GM10266 (cell line): ENCODE data around the gene OR52I1.

Experiments
- DNase-seq: peaks from one replicate; pipeline ENCODE4 v3.0.0; 2012; ENCODE audit errors: extremely low spot score
- TF ChIP-seq, protein P1 (sequence below): IDR thresholded peaks from 2 replicates; pipeline ENCODE4 v1.5.1; 2012; ENCODE audit warnings: mild to moderate bottlenecking, low read depth; ENCODE audit not compliant: control insufficient read depth, insufficient read depth; ENCODE audit errors: missing control alignments

The OR52I1 gene

DNA sequence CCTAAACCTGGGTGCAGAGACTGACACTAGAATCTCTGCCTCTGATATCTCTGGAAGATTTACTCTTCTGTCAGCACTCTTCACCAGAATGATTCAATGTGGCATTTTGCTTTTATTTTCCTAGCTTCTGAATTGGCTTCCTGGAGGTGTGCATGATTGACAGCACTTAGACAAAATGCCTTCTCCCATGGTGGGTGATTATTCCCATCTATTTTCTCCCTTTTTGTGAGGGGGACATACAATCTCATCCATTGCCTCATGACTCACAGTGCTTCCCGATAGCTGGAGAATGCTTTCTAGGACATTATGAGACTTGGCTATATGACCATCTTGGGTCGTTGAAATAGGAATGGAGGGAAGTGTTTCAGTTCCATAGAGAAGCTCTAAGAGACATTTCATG is 18.1 kb downstream of the OR52I1 start:
- TF ChIP-seq, protein P1, sequence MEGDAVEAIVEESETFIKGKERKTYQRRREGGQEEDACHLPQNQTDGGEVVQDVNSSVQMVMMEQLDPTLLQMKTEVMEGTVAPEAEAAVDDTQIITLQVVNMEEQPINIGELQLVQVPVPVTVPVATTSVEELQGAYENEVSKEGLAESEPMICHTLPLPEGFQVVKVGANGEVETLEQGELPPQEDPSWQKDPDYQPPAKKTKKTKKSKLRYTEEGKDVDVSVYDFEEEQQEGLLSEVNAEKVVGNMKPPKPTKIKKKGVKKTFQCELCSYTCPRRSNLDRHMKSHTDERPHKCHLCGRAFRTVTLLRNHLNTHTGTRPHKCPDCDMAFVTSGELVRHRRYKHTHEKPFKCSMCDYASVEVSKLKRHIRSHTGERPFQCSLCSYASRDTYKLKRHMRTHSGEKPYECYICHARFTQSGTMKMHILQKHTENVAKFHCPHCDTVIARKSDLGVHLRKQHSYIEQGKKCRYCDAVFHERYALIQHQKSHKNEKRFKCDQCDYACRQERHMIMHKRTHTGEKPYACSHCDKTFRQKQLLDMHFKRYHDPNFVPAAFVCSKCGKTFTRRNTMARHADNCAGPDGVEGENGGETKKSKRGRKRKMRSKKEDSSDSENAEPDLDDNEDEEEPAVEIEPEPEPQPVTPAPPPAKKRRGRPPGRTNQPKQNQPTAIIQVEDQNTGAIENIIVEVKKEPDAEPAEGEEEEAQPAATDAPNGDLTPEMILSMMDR, result no peak
- no peak for DNase-seq

DNA sequence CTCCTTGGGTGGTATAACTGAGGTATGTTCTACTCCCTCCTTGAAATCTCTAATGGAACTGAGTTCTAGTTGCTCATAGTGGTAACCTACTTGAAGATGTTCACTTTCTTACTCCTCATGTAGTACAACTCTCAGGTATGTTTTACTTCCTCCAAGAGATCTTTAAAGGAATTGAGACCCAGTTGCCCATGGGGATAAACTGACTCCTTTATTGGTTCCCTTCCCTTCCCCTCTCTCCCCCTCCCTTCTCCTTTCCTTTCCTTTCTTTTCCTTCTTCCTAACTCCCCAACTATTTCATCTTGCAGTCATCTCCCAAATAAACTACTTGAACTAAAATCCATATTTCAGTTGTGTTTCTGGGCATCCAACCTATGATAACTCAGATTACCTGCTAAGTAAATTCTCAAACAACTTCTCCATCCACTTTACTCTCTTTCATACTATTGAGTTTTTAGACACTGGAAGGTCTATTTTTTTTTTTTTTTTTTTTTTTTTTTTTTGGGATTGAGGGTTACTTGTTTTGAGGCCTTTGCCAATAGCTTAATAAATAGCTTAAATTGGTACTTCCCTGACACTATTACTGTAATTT is 22.1 kb downstream of the OR52I1 start:
- TF ChIP-seq, protein P1, result no peak
- no peak for DNase-seq

DNA sequence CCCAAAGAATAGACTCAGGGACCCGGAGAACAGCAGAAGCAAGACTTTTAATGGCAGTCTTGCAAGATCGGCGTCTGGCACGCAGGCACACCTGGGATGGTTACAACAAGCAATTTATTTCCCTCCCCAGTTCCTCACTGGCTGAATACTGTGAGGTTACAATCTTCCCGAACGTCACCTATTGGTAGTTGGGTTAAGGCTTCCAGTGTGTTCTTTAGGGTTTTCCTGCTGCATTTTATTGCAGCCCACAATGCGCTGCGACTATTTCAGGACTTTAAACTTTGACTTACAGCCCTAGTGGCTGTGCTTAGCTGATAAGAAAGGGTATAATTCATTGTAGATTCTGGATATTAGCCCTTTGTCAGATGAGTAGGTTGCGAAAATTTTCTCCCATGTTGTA is 25.7 kb downstream of the OR52I1 start:
- TF ChIP-seq, protein P1, result no peak
- no peak for DNase-seq

DNA sequence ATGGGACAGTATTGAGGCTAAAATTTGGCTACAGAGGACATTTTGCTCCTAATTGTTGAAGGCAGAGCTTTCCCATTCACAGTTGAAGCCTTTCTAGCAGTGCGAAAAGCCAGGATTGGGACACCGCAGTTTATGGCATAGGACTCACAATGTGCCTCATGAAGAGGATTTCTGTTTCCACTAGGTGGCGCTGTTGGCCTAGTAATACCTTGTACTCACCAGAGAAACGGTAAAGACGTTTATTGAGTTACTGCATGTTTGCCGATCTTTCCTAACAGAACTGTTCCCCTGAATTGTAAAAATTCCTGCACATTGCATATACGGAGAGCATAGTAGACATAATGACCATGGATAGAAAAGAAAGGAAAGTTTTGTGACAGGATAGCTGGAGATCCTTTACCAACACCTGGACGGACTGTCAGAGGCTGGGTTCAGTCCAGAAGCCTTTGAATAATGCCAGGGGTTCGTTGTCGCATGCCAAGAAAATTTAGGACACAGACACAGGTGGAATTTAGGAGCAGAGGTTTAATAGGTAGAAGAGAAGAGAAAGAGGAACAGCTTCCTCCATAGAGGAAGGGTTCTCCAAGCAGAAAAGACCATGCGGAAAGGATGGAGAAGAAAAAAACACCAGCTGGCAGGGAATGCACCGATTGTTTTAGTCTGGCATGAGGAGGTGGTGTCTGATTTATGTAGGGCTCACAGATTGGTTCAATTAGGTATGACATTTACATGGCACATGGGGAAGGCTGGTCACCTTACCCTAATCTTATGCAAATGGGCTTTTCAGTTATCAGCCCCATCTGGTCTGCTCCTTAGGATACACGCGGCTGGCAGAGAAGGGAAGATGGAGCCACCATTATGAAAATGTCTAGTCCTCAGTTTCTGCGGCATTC is 32.6 kb downstream of the OR52I1 start:
- TF ChIP-seq, protein P1, result peak; percentile 60
- no peak for DNase-seq

DNA sequence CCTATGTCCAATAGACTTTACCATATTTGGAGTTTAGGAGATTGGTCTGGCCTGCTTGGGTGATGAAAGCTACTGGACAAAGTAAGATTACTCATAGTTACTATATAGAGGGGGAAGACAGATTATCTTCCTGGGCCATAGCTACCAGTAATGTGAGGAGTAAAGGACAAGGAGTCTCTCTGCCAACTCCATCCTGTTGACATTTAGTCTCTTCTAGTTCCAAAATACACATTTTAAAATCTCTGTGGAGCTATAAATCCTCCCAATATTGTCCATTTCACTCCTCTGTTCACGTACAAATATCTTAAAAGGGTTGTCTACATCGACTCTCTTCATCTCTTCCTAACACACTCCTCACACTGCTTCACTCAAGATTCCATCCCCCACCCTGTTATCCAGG is 42.3 kb downstream of the OR52I1 start:
- TF ChIP-seq, protein P1, result no peak
- no peak for DNase-seq

DNA sequence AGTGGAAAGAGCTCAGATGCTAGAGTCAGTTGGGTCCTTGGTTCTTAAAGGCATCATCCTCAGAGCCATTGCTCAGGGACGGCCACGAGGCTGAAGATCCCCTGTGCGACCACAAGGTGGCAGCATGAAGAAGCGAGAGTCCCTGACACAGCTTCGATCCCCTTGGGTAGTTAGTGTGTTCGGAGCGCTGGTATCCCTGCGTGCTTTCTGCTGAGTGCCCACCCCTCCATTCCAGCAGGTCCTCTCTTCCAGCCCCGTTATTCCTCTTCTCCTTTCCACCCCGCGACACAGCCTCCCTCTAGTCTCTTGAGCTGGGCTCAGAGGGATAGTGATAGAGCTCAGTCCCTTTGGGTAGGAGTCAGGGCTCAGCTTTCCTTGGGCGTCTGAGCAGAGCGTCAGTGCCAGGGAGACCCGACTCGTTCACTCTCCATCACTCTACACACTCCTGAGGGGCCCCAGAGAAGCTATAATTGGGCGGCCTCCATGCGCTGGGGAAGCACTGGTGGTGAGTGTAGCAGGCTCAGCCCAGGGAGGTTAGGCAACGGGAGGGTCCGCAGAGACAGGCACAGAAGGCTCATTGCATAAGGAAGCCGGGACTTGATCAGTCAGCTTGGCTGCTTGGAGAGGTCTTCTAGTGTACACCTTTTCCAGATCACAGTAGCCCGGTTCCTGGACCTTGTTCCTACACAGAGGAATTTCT is 43.3 kb downstream of the OR52I1 start, which contains the start of gene OR51D1:
Gene OR51D1, plus strand, starts transcription at position 516 of the 700 bp plus-strand sequence. CDS start 2,314 bp downstream, outside the sequence.
- peak; percentile 69 for DNase-seq
- TF ChIP-seq, protein P1, result peak; percentile 92

DNA sequence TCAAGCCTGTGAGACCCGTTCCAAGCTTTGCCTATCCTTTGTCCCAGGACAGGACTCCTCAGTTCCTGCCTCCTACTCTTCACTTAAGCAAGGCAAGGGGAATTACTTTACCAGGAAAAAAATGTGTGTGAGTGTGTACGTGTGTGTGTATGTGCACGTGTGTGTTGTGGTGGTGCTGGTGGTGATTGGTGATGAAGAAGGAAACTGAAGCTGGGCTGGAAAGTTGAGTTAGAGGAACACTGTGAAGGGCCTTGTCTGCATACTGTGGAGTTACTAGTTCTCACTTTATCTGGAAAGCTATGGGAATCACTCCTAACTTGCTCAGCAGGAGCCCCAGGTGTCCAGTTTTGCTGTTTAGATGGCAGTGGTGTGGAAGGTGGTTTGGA is 43.8 kb downstream of the OR52I1 start:
- TF ChIP-seq, protein P1, result no peak
- DNase-seq, result no peak
